ENCODE measurements around the gene SLC2A5.
"Not testable (repeated sequence)": the region's sequence is repeated elsewhere in the genome, so short reads cannot be mapped to it uniquely, and the experiment has no call there.

DNA sequence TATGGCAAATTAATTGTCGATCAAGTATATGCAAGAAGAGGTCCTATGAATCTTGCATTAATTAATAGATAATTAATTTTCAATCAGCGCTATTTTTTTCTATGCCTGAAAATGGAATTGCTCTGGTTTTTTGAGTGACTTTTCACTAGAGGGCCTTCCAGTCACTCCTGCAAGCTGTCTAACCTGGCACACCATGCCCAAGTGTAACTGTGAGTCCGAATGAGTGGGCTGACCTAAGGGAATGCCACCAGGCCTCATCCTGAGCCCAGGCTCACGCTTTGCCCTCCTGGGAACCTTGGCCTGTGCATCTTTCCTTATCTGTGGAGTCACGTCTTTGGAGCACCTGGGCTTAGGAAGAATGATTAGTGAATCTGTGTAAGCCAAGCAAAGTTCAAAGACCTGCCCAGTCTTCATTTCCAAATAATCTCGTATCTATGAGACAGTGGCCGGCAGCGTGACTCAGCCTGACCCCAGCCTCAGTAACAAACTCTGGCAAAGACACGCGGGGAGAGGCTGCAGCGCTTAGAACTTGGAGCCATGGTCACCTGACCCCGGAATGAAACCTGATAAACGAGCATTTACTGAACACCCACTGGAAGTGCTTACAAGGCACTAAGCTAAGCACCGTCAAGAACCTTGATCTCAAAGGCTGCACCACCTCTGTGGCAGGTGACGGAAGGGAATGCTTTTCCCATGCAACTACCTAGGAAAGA, 47.3 kb downstream of the SLC2A5 start:
- TF ChIP-seq, protein P1, sequence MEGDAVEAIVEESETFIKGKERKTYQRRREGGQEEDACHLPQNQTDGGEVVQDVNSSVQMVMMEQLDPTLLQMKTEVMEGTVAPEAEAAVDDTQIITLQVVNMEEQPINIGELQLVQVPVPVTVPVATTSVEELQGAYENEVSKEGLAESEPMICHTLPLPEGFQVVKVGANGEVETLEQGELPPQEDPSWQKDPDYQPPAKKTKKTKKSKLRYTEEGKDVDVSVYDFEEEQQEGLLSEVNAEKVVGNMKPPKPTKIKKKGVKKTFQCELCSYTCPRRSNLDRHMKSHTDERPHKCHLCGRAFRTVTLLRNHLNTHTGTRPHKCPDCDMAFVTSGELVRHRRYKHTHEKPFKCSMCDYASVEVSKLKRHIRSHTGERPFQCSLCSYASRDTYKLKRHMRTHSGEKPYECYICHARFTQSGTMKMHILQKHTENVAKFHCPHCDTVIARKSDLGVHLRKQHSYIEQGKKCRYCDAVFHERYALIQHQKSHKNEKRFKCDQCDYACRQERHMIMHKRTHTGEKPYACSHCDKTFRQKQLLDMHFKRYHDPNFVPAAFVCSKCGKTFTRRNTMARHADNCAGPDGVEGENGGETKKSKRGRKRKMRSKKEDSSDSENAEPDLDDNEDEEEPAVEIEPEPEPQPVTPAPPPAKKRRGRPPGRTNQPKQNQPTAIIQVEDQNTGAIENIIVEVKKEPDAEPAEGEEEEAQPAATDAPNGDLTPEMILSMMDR (IDR thresholded peaks at IDR 0.05 in 8 of 11, conservative IDR thresholded peaks at IDR 0.05 in 3 of 11): not testable (repeated sequence)
- TF ChIP-seq POLR2A, POLR2AphosphoS5 (IDR thresholded peaks at IDR 0.05): not testable (repeated sequence)

Measured in spleen (tissue), 7 donors.